Activated CD8-positive, alpha-beta memory T cell treated with anti-CD3 and anti-CD28 coated beads, Interleukin-2, amount 10 ng/mL, durations not matched to agents 7 days and 5 days (primary cell): ENCODE measurements around the gene SSC4D. TPM values are rescaled to one million over a fixed set of nuclear protein-coding genes. Genes with fewer than 3 reads are reported as not detected.
"Not testable (repeated sequence)": the region's sequence is repeated elsewhere in the genome, so short reads cannot be mapped to it uniquely, and the experiment has no call there.

Experiments used
- ATAC-seq: fragments of 150-1000 bp; cut with Tn5 transposase; one replicate; pipeline ENCODE4 v1.10.0; 2021; ENCODE audit warnings: moderate library complexity
- CTCF ChIA-PET: fragments of 350-600 bp; sonication (Branson Sonifier 250); formaldehyde crosslinking; loops from one replicate; lab custom pipeline; 2021; ENCODE audit warnings: antibody characterized with exemption; lab: Charles Lee
- DNase-seq: peaks from one replicate; pipeline ENCODE4 v3.0.0-alpha.2; 2020
- H3K27ac Mint-ChIP-seq: one replicate; pipeline ENCODE4 v1.8.0; 2021; ENCODE audit warnings: mild to moderate bottlenecking, mixed read lengths
- H3K27me3 Mint-ChIP-seq: one replicate; pipeline ENCODE4 v1.8.0; 2021; ENCODE audit warnings: mixed read lengths
- H3K36me3 Mint-ChIP-seq: one replicate; pipeline ENCODE4 v1.8.0; 2021; ENCODE audit warnings: mild to moderate bottlenecking, mixed read lengths
- H3K4me1 Mint-ChIP-seq: one replicate; pipeline ENCODE4 v1.8.0; 2021; ENCODE audit warnings: mixed read lengths
- H3K4me3 Mint-ChIP-seq: one replicate; pipeline ENCODE4 v1.8.0; 2021; ENCODE audit warnings: mild to moderate bottlenecking, moderate library complexity, mixed read lengths
- H3K9me3 Mint-ChIP-seq: one replicate; pipeline ENCODE4 v1.8.0; 2022; ENCODE audit warnings: low read depth, mixed read lengths
- total RNA-seq, 2 experiments: library from RNA; stranded (reverse); gene quantifications; one replicate each; pipeline ENCODE4 v1.2.3, GENCODE V29; 2021

SSC4D gene
- total RNA-seq, 2 experiments from 2014 or later: 0.23 to 0.64 TPM

GRCh38 chr7:76428149-76428823 is 18.8 kb upstream of the SSC4D start:
- CTCF ChIA-PET: no interaction called here
- Mint-ChIP-seq H3K9me3 (no peaks in the 10 kb centered on the region), H3K36me3 (no peaks in the 10 kb centered on the region), H3K27me3 (peaks cover 6% of the 10 kb centered on the region), H3K4me3 (no peak overlapping the region), H3K27ac (no peak overlapping the region), H3K4me1 (peaks cover 15% of the 10 kb centered on the region)
- no peak for ATAC-seq
- no peak for DNase-seq

- Mint-ChIP-seq H3K4me1 (peaks cover 15% of the 10 kb centered on the region), H3K27me3 (peaks cover 7% of the 10 kb centered on the region), H3K4me3 (no peak overlapping the region), H3K9me3 (no peaks in the 10 kb centered on the region), H3K36me3 (no peaks in the 10 kb centered on the region), H3K27ac (no peak overlapping the region)
- CTCF ChIA-PET: no interaction called here
- DNase-seq (no peak), ATAC-seq (no peak)
Observed at GRCh38 chr7:76427635-76428034, 18.1 kb upstream of the SSC4D start.

GRCh38 chr7:76426246-76426645 is 16.7 kb upstream of the SSC4D start:
- DNase-seq: no peak
- H3K9me3 Mint-ChIP-seq: no peaks in the 10 kb centered on the region
- no peak overlapping the region for H3K27ac Mint-ChIP-seq
- H3K36me3 Mint-ChIP-seq: no peaks in the 10 kb centered on the region
- ATAC-seq: no peak
- H3K27me3 Mint-ChIP-seq: peaks cover 7% of the 10 kb centered on the region
- no peak overlapping the region for H3K4me3 Mint-ChIP-seq
- H3K4me1 Mint-ChIP-seq: peaks cover 15% of the 10 kb centered on the region
- CTCF ChIA-PET: no interaction called here

- H3K36me3 Mint-ChIP-seq, DNase-seq, H3K27ac Mint-ChIP-seq, H3K4me3 Mint-ChIP-seq, CTCF ChIA-PET, ATAC-seq, H3K27me3 Mint-ChIP-seq, H3K9me3 Mint-ChIP-seq: not testable (repeated sequence)
- peaks cover 15% of the 10 kb centered on the region for H3K4me1 Mint-ChIP-seq
Observed at GRCh38 chr7:76425558-76425957, 16.1 kb upstream of the SSC4D start.

- no peaks in the 10 kb centered on the region for H3K36me3 Mint-ChIP-seq
- CTCF ChIA-PET: no interaction called here
- H3K4me3 Mint-ChIP-seq: no peak overlapping the region
- ATAC-seq (no peak), DNase-seq (no peak)
- H3K27ac Mint-ChIP-seq: no peak overlapping the region
- H3K9me3 Mint-ChIP-seq: no peaks in the 10 kb centered on the region
- H3K27me3 Mint-ChIP-seq: peaks cover 11% of the 10 kb centered on the region
- peaks cover 15% of the 10 kb centered on the region for H3K4me1 Mint-ChIP-seq
Observed at GRCh38 chr7:76425156-76425555, 15.7 kb upstream of the SSC4D start.

GRCh38 chr7:76424413-76425111 is 15.1 kb upstream of the SSC4D start, which contains the start of gene ZP3:
ZP3 (plus strand) TSS chr7:76424950; CDS start chr7:76424965, 15 bp downstream.
- CTCF ChIA-PET: no interaction called here
- peaks cover 13% of the 10 kb centered on the region for H3K27me3 Mint-ChIP-seq
- DNase-seq (peak; percentile 46), ATAC-seq (peak; percentile 61)
- peaks cover 15% of the 10 kb centered on the region for H3K4me1 Mint-ChIP-seq
- H3K36me3 Mint-ChIP-seq: no peaks in the 10 kb centered on the region
- H3K4me3 Mint-ChIP-seq: no peak within 1 kb of the TSS
- H3K27ac Mint-ChIP-seq: no peak within 1 kb of the TSS
- no peaks in the 10 kb centered on the region for H3K9me3 Mint-ChIP-seq

- H3K4me1 Mint-ChIP-seq: peaks cover 15% of the 10 kb centered on the region
- peaks cover 17% of the 10 kb centered on the region for H3K27me3 Mint-ChIP-seq
- DNase-seq (no peak), ATAC-seq (no peak)
- H3K36me3 Mint-ChIP-seq: no peaks in the 10 kb centered on the region
- no peak overlapping the region for H3K4me3 Mint-ChIP-seq
- CTCF ChIA-PET: no interaction called here
- no peak overlapping the region for H3K27ac Mint-ChIP-seq
- H3K9me3 Mint-ChIP-seq: no peaks in the 10 kb centered on the region
Observed at GRCh38 chr7:76423666-76424412, 14.3 kb upstream of the SSC4D start.

- peaks cover 17% of the 10 kb centered on the region for H3K27me3 Mint-ChIP-seq
- peaks cover 15% of the 10 kb centered on the region for H3K4me1 Mint-ChIP-seq
- H3K9me3 Mint-ChIP-seq, H3K36me3 Mint-ChIP-seq, CTCF ChIA-PET, H3K4me3 Mint-ChIP-seq, H3K27ac Mint-ChIP-seq, ATAC-seq, DNase-seq: not testable (repeated sequence)
Observed at GRCh38 chr7:76421097-76421496, 11.6 kb upstream of the SSC4D start.

- DNase-seq, H3K9me3 Mint-ChIP-seq, H3K4me3 Mint-ChIP-seq, H3K36me3 Mint-ChIP-seq, ATAC-seq, CTCF ChIA-PET, H3K27ac Mint-ChIP-seq, H3K4me1 Mint-ChIP-seq: not testable (repeated sequence)
- peaks cover 10% of the 10 kb centered on the region for H3K27me3 Mint-ChIP-seq
Observed at GRCh38 chr7:76417654-76418310, 8.3 kb upstream of the SSC4D start.

- DNase-seq (no peak), ATAC-seq (no peak)
- H3K27ac Mint-ChIP-seq: no peak overlapping the region
- H3K4me3 Mint-ChIP-seq: no peak overlapping the region
- H3K9me3 Mint-ChIP-seq: no peaks in the 10 kb centered on the region
- peaks cover 4% of the 10 kb centered on the region for H3K27me3 Mint-ChIP-seq
- no peaks in the 10 kb centered on the region for H3K36me3 Mint-ChIP-seq
- H3K4me1 Mint-ChIP-seq: no peaks in the 10 kb centered on the region
- CTCF ChIA-PET: no interaction called here
Observed at GRCh38 chr7:76412249-76412648, 2.8 kb upstream of the SSC4D start.

- Mint-ChIP-seq H3K4me1 (no peaks in the 10 kb centered on the region), H3K36me3 (no peaks in the 10 kb centered on the region), H3K27me3 (peaks cover 4% of the 10 kb centered on the region), H3K27ac (no peak overlapping the region), H3K9me3 (no peaks in the 10 kb centered on the region), H3K4me3 (no peak overlapping the region)
- CTCF ChIA-PET: no interaction called here
- DNase-seq: no peak
- no peak for ATAC-seq
Observed at GRCh38 chr7:76411626-76412025, 2.1 kb upstream of the SSC4D start.

GRCh38 chr7:76408121-76408560 is 1.4 kb downstream of the SSC4D start:
- ATAC-seq (no peak), DNase-seq (no peak)
- Mint-ChIP-seq H3K27ac (no peak overlapping the region), H3K36me3 (no peaks in the 10 kb centered on the region), H3K27me3 (peaks cover 4% of the 10 kb centered on the region), H3K4me3 (no peak overlapping the region), H3K9me3 (no peaks in the 10 kb centered on the region), H3K4me1 (peaks cover 3% of the 10 kb centered on the region)
- CTCF ChIA-PET: interaction anchor here (1.6 kb wide), 1 partner anchor 15 kb away, joined by 3 read pairs; no protein-coding TSS in a partner anchor

- no peak overlapping the region for H3K4me3 Mint-ChIP-seq
- ATAC-seq (no peak), DNase-seq (no peak)
- peaks cover 4% of the 10 kb centered on the region for H3K27me3 Mint-ChIP-seq
- H3K27ac Mint-ChIP-seq: no peak overlapping the region
- no peaks in the 10 kb centered on the region for H3K9me3 Mint-ChIP-seq
- CTCF ChIA-PET: interaction anchor here (1.6 kb wide), 1 partner anchor 15 kb away, joined by 3 read pairs; no protein-coding TSS in a partner anchor
- H3K4me1 Mint-ChIP-seq: peaks cover 3% of the 10 kb centered on the region
- H3K36me3 Mint-ChIP-seq: no peaks in the 10 kb centered on the region
Observed at GRCh38 chr7:76407718-76408117, 1.8 kb downstream of the SSC4D start.
